ENCODE results near the gene GABRR3. TPM values are rescaled to one million over a fixed set of nuclear protein-coding genes. Genes with fewer than 3 reads are reported as not detected.

GABRR3 gene
- total RNA-seq (2014; rRNA removed; shearing (Covaris generic); ENCODE audit: low replicate concordance): not detected in 2 replicates

DNA sequence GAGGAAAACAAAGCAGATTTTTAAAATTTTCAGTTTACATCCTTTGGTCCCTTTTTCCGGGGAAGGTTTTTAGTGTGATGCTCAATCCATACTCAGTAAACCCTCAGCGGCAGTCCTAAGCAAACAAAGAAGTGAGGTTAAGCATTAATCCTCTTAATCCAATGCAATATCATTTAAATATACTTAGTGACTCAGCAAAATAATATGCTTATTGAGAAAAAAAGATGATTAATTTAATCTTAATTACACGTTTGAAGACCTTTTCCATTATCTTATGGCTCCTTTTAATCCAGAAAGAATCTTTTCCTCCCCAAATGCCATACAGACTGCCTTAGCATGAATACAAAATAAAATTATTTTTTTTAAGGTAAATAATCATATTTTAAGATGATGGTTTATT is at the start of gene GABRR3:
Gene GABRR3, minus strand, starts transcription at position 108 of the 400 bp plus-strand sequence. CDS start 328 bp downstream, outside the sequence.
- in situ Hi-C loops (cut with HindIII; ENCODE audit: low pct_unique_long_range_greater_than_20kb, low sequenced_read_pairs): no loop called here
- DNase-seq (ENCODE audit: low read depth): no peak

DNA sequence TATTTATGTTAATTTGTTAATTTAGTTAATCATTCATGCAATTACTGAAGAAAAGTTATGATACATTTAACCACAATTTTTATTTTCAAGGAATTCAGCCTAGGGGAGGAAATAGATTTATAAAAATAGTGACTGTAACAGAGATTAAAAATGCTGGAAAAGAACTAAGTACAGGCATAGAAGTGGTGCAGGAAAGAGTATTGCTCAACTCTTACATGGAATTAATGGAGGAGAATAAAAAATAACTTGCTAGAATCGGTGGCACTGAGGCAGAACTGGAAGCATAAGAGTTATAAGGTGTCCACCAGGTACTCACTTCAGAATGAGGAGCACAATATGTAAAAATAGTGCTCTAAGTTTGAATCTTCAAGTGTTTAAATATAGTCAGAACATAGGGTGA is 38.4 kb upstream of the GABRR3 start:
- in situ Hi-C loops (cut with HindIII; ENCODE audit: low pct_unique_long_range_greater_than_20kb, low sequenced_read_pairs): no loop called here
- no peak for DNase-seq (ENCODE audit: low read depth)

DNA sequence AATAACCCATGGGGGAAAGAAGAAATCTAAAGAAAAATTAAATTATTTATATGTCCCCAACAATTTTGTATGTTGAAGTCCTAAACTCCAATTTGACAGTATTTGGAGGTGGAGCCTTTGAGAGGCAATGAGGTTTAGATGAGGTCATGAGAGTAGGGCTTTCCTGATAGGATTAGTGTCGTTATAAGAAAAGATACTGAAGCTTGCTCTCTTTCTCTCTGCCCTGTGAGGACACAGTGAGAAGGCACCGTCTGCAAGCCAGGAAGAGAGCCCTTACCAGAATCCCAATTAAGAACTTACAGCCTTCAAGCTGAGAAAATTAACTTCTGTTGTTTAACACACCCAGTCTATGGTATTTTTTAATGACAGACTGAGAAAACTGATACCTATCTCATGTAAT is 35.7 kb upstream of the GABRR3 start:
- in situ Hi-C loops (cut with HindIII; ENCODE audit: low pct_unique_long_range_greater_than_20kb, low sequenced_read_pairs): no loop called here
- no peak for DNase-seq (ENCODE audit: low read depth)

DNA sequence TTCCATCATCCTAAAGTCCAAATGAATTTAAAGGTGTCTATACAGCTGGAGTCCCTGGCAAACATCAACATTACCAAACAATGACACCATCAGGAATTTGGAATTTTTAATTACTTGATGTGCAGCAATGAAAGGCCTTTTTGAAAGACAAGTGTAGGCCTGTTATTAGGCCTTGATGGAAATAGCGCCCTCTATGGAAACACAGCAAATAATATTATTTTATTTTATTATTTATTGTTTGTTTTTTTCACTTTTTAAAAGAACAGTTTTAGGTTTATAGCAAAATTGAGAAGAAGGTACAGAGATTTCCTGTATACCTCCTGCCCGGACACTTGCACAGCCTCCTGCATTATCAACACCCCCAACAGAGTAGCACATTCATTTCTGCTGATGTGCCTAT is 33.7 kb upstream of the GABRR3 start:
- DNase-seq (ENCODE audit: low read depth): no peak
- in situ Hi-C loops (cut with HindIII; ENCODE audit: low pct_unique_long_range_greater_than_20kb, low sequenced_read_pairs): no loop called here

DNA sequence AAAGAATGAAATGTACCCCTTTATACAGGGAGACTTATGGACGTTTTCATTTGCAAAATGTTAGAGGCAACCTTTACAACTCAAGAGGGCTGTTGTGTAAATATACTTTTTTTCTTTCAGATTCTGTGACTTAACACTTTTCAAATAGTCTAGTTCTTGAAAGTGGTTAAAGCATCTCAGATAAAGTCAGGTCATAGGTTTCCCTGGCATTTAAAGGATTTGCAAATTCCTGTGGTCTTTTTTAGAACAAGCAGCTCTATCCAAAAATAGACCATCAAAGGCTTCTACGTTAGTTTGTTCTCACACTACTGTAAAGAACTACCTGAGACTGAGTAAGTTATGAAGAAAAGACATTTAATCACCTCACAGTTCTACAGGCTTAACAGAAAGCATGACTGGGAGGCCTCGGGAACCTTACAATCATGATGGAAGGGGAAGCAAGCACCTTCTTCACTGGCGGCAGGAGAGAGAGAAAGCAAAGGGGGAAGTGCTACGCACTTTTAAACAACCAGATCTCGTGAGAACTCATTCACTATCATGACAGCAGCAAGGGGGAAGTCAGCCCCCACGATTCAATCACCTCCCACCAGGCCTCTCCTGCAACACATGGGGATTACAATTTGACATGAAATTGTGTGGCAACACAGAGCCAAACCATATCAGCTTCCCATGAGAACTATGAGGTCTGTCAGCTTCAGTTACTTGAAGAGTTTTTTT is 23.3 kb upstream of the GABRR3 start:
- no peak for DNase-seq (ENCODE audit: low read depth)

DNA sequence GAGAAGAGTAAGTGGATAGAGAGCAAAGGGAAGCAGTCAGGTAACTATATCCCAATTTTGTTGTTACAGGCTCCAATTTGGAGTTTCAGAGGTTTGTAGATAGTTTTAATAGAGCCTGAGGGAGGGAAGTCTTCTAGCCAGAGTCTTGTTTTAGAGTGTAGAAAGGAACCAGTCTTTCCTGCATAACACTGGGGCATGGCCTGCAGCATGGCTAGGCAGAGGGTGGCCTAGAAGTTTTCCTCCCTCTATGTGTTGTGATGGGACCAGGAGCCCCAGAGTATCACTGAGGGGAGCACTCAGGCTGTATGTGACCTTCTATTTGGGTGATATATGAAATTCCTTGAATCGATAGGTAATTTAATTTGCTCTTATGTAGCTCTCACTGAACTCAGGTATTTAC is 22.5 kb upstream of the GABRR3 start:
- no peak for DNase-seq (ENCODE audit: low read depth)
- in situ Hi-C loops (cut with HindIII; ENCODE audit: low pct_unique_long_range_greater_than_20kb, low sequenced_read_pairs): no loop called here

More for the DNA sequence above, 23.3 kb upstream of the GABRR3 start:
- in situ Hi-C loops (cut with HindIII; ENCODE audit: low pct_unique_long_range_greater_than_20kb, low sequenced_read_pairs): no loop called here

DNA sequence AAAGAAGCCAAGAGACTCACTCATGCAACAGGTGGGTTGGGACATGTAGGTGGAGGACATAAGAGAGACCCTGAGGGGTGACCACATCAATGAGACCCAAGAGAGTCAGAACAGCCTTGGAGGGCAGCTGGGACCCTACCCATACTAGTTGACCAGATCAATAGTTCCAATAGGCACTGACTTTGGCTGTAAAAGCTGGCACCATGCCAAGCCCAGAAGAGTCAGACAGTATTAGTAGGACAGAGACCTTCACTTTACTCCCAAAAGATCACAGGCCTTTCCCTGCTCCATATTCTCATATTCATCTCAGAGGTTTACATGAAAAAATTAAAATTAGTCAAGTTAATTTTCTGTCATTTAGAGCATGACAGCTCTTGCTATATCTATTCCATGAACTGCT is 20.9 kb upstream of the GABRR3 start:
- in situ Hi-C loops (cut with HindIII; ENCODE audit: low pct_unique_long_range_greater_than_20kb, low sequenced_read_pairs): no loop called here
- no peak for DNase-seq (ENCODE audit: low read depth)

DNA sequence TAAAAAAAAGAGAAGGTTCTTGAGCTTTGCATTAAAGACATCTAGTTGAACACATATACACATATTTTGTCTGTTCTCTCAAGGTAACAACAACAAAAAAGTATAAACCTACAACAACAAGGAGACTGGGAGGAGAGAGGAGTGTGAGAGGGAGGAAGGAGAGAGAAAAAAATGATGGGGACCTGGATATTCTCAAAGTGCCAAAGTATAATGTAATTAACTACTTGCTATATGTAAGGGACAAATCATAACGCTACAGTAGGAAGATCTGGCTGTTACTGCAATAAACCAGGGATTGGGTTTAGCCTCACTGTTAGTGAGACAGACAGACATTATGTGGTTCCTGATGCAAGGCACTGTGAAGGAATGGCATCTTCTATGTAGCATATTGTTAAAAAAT is 14.2 kb upstream of the GABRR3 start:
- in situ Hi-C loops (cut with HindIII; ENCODE audit: low pct_unique_long_range_greater_than_20kb, low sequenced_read_pairs): no loop called here

DNA sequence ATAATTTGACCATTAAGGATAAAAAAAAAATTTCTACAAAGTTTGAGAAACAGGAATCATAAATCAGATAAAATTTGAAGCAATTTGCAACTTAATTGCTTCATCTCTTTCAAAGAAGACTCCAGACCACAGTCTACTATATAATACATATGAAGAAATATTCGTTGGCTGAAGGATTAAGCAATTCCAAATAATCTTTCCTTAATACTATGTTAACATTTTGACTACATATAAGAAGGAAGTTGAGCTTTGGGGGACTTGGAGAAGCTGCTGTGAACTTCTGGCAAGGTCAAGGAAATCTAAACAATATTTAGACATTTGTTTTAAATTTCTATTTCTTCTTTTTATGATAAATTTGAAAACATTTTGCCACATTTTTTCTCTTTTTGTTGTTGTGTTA is 13.5 kb upstream of the GABRR3 start:
- no peak for DNase-seq (ENCODE audit: low read depth)
- in situ Hi-C loops (cut with HindIII; ENCODE audit: low pct_unique_long_range_greater_than_20kb, low sequenced_read_pairs): no loop called here

More for the DNA sequence above, 14.2 kb upstream of the GABRR3 start:
- no peak for DNase-seq (ENCODE audit: low read depth)

DNA sequence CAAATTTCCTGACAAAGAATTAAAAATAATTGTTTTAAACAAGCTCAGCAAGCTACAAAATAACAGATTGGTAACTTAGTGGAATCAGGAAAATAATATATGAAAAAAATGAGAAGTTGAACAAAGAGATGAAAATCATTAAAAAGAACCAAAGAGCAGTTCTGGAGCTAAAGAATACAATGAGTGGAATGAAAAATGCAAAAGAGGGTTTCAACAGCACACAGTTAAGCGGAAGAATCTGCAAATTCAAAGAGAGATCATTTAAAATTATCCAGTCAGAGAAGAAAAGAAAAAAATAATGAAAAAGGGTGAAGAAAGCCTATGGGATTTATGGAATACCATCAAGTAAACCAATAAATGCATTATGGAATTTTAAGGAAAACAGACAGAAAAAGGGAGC is 6.2 kb upstream of the GABRR3 start:
- no peak for DNase-seq (ENCODE audit: low read depth)
- in situ Hi-C loops (cut with HindIII; ENCODE audit: low pct_unique_long_range_greater_than_20kb, low sequenced_read_pairs): no loop called here

DNA sequence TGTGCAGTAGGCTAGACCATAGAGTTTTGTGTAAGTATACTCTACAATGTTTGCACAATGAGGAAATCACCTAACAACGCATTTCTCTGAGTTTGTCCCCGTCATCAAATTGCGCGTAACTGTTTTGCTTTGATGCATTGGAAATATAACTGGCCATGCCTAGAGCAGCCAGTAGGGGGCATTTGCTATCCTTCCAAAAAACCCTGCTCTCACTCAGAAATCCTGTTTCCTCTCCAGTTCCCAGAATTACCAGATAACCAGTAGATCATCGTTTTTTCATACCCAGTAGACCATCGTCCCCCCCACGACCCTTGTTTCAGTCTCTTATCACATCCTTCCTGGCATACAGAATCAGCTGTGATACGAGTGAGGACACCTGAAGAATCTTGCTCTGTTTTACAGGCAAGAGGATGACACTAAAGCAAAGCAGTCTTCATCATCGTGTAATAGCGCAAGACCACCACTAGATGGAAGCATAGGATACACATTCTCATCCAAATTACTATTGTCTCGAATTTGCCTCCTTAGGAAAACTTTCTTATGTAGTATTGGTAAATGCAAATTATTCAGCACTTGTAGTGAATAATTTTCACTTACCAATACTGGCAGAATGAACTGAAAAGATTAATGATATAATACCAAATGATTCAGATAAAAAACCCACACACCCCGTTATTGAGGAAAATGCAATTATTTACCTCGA is 4.4 kb upstream of the GABRR3 start:
- DNase-seq (ENCODE audit: low read depth): peak; percentile 81
- in situ Hi-C loops (cut with HindIII; ENCODE audit: low pct_unique_long_range_greater_than_20kb, low sequenced_read_pairs): no loop called here

DNA sequence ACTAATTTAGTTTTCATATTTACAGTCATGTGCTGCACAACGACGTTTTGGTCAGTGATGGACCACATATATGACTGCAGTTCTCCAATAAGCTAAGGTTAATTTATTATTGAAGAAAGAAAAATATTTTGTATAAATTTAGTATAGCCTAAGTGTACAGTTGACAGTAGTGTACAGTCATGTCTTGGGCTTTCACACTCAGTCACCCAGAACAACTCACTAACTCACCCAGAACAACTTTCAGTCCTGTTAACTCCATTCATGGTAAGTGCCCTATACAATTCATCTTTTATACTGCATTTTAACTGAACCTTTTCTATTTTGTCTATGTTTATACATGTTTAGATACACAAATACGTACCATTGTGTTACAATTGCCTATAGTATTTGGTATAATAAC is 3.8 kb upstream of the GABRR3 start:
- in situ Hi-C loops (cut with HindIII; ENCODE audit: low pct_unique_long_range_greater_than_20kb, low sequenced_read_pairs): no loop called here
- no peak for DNase-seq (ENCODE audit: low read depth)

DNA sequence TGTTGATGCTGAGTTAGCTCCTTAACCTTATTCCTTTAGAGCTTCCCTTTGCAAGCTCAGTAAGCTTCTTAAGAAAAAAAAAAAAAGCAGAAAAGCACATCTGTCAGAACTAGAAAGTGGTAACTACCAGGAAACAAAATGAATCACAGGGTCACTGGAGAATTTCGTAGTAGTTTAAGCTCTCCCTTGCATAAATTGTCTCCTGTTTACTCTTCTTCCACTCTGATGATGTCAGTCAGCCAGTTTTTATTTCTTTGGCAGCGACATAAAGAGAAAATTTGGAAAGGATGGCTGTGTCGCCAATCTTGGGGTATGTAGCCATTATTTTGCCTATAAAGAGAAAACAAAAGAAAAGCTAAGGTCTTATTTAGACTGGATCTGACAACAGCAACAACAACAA is 3.2 kb upstream of the GABRR3 start:
- no peak for DNase-seq (ENCODE audit: low read depth)
- in situ Hi-C loops (cut with HindIII; ENCODE audit: low pct_unique_long_range_greater_than_20kb, low sequenced_read_pairs): no loop called here

DNA sequence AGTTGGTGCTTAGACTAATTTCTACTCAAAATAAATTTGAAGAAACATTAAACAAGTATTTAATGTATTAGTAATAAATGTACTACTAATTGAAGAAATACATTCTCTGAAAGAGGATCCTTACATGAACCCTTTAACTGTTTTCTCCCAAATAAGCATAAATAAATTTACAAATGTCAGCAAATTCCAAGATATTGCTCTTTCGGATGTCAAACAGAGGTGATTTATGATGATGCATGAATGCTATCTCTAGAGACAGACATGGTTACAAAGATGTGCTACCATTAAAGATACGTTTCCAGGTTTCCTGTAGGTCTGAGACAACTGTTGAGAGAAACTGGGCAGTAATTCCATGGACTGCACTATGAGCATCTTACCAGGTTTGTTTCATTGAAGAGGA is 629 bp downstream of the GABRR3 start:
- no peak for DNase-seq (ENCODE audit: low read depth)
- in situ Hi-C loops (cut with HindIII; ENCODE audit: low pct_unique_long_range_greater_than_20kb, low sequenced_read_pairs): no loop called here

DNA sequence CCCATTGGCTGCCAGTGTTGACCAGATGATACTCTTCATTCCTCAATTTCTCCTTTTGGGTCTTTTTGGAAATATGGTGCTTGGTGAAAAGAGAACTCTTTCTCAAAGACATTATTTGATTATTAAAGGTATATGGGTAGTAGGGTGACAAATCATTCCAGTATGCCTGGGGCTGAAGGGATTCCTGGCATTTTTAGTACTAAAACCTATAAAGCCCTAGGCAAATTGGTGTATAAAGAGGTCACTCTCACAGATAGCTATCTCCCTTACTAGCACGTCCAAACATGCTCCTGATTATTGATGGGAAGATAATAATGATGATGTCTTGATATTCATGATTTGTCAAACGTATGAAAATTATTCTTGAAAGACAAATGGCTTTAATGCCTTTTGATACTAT is 1.1 kb downstream of the GABRR3 start:
- in situ Hi-C loops (cut with HindIII; ENCODE audit: low pct_unique_long_range_greater_than_20kb, low sequenced_read_pairs): no loop called here
- no peak for DNase-seq (ENCODE audit: low read depth)

DNA sequence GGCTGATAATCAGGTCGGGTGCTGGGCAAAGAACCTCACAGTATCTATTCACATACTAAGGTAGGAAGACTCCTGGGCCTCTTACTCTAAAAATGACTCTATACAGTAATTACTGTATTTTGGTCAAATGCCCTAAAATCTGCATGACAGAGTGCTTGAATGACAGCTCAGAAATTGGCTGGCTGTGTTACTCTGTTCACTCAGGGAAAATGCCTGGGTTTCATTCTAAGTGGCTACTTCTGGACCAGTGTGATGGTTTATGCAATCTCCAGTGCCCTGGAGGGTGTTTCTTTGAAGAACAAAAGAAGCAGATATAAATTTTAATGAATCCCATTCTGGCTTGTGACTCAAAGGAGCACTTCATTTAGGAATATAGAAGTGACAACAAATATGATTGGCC is 2.2 kb downstream of the GABRR3 start:
- DNase-seq (ENCODE audit: low read depth): no peak
- in situ Hi-C loops (cut with HindIII; ENCODE audit: low pct_unique_long_range_greater_than_20kb, low sequenced_read_pairs): no loop called here

DNA sequence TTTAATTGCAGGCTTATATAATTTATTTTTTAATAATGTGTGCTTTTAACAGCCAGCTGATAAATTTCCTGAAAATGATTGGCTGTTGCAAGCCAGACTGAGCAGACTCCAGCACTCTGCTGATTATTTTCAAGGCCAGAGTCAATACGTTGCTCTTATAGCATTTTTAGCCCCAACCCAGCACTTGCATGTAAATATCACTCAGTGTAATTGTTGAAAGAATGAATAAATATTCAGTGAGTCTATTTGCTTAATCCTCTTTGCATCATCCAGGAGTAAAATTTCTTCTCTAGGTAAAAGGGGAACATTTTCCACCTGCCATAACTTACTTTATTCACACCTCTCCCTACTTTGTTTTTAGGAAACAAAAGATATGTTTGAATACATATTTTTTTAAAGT is 2.9 kb downstream of the GABRR3 start:
- in situ Hi-C loops (cut with HindIII; ENCODE audit: low pct_unique_long_range_greater_than_20kb, low sequenced_read_pairs): no loop called here
- no peak for DNase-seq (ENCODE audit: low read depth)

DNA sequence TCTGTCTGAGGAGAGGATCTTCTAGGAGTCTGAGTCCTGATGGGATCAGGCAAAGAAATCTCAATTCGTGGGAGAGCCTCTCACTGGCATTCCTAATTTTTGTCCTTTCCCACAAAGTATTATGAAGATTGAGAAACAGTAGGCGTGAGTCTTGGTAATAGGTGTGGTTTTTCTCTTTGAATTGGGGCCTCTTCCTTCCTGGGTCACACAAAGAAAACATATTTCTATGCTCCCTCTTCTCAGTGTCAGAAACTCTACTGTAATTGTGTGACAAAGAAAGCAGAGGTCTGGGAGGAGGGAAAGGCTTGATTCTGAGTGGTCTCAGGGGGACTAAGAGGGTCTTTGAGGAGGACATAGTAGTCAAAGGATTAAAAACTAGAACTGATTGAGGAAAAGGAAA is 6.0 kb downstream of the GABRR3 start:
- DNase-seq (ENCODE audit: low read depth): no peak
- in situ Hi-C loops (cut with HindIII; ENCODE audit: low pct_unique_long_range_greater_than_20kb, low sequenced_read_pairs): no loop called here

DNA sequence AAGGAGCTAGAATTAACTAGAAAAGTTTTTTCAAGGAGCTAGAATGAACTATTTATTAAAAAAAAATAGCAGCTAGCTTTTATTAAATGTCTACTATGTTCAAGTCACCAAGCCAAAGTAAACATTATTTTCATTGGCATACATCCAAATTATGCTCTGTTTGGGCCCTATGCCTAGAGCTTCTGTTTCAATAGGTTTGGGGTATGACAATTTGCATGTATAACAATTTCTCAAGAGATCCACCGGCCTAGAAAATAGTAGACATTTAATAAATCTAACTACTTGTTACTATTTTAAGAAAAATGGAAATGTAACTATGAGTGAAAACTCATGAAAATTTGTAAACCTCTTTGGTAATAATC is 8.0 kb downstream of the GABRR3 start:
- in situ Hi-C loops (cut with HindIII; ENCODE audit: low pct_unique_long_range_greater_than_20kb, low sequenced_read_pairs): no loop called here
- no peak for DNase-seq (ENCODE audit: low read depth)
